Mesodermal cell (in vitro differentiated cells): ENCODE results near the gene UROS. TPM values are rescaled to one million over a fixed set of nuclear protein-coding genes. Genes with fewer than 3 reads are reported as not detected.

ENCODE experiments used
- H3K27ac ChIP-seq: 2 replicates; pipeline ENCODE4 v1.7.0; 2013; ENCODE audit warnings: mild to moderate bottlenecking, low read depth, low read length, moderate library complexity; ENCODE audit not compliant: severe bottlenecking
- H3K36me3 ChIP-seq: 2 replicates; pipeline ENCODE4 v1.7.1; 2013; ENCODE audit warnings: mild to moderate bottlenecking, low read length, moderate library complexity; ENCODE audit not compliant: control insufficient read depth, insufficient read depth
- H3K4me1 ChIP-seq: one replicate; pipeline ENCODE4 v1.7.1; 2013; ENCODE audit warnings: mild to moderate bottlenecking, low read length; ENCODE audit not compliant: insufficient read depth, control insufficient read depth, poor library complexity, severe bottlenecking
- H3K4me3 ChIP-seq: 2 replicates; pipeline ENCODE4 v1.7.0; 2013; ENCODE audit warnings: low read length, control low read depth, mild to moderate bottlenecking; ENCODE audit not compliant: insufficient read depth, poor library complexity, severe bottlenecking; ENCODE audit errors: extremely low read depth
- H3K9me3 ChIP-seq: 2 replicates; pipeline ENCODE4 v1.7.1; 2013; ENCODE audit warnings: mild to moderate bottlenecking, low read length, moderate library complexity; ENCODE audit not compliant: control insufficient read depth
- WGBS, 2 experiments: methylation state at CpG; one replicate each; pipeline ENCODE4 v1.1.5; 2013; ENCODE audit warnings: missing lambda C conversion rate in 2 of 2; ENCODE audit not compliant: insufficient coverage in 2 of 2; 5-methylcytosine and 5-hydroxymethylcytosine counted together
- polyA plus RNA-seq, 2 experiments: library from polyadenylated mRNA; stranded (reverse); fragments of 50-300 nt; gene quantifications; one replicate each; pipeline ENCODE4 v1.2.3, GENCODE V29; 2013

The UROS gene
- 39.8 TPM for polyA plus RNA-seq (2013, experiment 1 of 2)
- 33.5 TPM for polyA plus RNA-seq (2013, experiment 2 of 2)

- Histone ChIP-seq H3K36me3 (peaks cover 26% of the 10 kb centered on the region), H3K4me3 (peak within 1 kb of the TSS; percentile 85), H3K9me3 (no peaks in the 10 kb centered on the region), H3K4me1 (peaks cover 5% of the 10 kb centered on the region), H3K27ac (peak within 1 kb of the TSS; percentile 99)
- WGBS, 2 experiments = 0% methylated on average over 60 to 71 of the region's 74 CpGs
Measured at GRCh38 chr10:125822878-125823662, at the start of gene UROS, which contains the start of gene BCCIP. Gene UROS (minus strand): TSS chr10:125823258. CDS start chr10:125816499, 6,759 bp downstream. Gene BCCIP (plus strand): TSS chr10:125823546. CDS start chr10:125823558, 12 bp downstream.

DNA sequence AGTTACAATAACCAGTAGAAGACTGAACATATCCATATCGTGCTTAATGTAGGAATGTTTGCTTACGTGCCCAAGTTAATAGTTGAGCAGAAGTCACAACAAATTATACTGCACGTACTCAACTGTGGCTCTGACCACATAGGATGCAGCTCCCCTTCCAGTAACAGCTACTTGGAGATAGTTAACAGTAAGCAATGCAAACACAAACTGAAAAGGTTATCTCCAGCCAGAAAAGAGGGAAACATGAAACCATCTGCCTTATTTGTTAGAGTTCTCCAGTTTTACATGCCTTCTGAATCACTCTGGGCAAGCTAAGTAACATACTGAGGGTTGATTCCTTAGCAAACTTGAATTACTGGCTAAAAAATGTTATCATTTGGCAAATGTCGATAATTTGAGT lies 48.3 kb upstream of the UROS start:
- H3K4me3 ChIP-seq = no peak overlapping the region
- no peaks in the 10 kb centered on the region for H3K4me1 ChIP-seq
- WGBS, 2 experiments = 100% methylated on average over 3 of the region's 4 CpGs
- H3K27ac ChIP-seq = no peak overlapping the region
- H3K36me3 ChIP-seq = peaks cover 26% of the 10 kb centered on the region
- H3K9me3 ChIP-seq = peaks cover 9% of the 10 kb centered on the region

DNA sequence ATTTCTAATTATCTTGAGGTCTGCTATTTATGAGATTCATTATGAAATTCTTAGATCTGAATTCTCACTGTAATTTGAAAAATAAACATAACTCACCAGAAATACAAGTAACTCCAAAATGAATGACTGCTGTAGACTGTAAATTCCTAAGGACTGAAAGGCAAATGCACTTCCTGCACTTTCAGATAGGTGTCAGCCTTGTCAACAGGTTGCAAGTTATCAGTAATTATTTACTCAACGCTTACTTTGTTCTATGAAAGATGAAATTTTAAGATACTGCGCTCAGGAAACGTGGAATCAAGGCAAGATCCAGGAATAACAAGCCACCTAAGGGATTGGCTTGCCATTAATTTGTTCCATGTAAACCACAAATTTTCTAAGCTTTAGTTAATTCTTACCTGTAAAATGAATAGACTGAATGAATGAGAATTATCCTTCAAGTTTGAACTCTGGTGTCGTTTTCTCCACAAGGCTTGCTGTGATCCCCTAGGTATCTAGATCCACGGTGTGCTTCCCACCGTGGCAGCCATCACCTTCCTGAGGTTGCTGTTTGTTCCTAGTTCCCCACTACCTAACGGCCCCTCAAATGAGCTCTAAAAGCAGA lies 45.4 kb upstream of the UROS start:
- peaks cover 17% of the 10 kb centered on the region for H3K36me3 ChIP-seq
- 57 to 69% methylated on average over 3 of the region's 7 CpGs for WGBS, 2 experiments
- H3K9me3 ChIP-seq = no peaks in the 10 kb centered on the region
- no peaks in the 10 kb centered on the region for H3K4me1 ChIP-seq
- no peak overlapping the region for H3K4me3 ChIP-seq
- no peak overlapping the region for H3K27ac ChIP-seq

DNA sequence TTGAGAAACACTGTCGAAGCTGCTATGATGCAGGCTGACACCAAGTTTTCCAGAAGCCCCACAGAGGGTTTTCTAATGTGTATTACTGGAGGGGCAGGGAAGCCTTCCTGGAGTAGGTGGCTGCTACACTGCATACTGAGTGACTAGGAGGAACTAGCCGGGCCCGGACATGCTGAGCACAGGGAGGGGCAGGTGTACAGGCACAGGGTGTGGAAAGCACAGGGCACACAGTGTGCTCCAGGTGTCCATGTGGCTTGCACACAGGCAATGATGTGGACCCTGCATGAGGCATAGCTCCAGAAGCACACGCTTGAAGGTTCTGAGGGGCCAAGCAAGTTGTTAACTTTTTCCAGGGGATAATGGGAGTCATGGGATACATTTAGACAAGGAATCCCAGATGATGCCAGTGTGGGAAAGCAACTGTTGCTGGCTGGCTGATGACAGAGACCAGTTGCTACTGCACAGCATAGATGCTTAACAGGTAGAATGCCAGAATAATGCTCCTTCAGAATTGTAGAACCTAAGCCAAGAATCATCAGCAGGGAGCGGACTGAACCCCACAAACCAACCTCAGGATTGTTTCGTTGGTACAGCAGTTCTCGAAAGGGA lies 43.5 kb upstream of the UROS start:
- WGBS, 2 experiments = 90 to 95% methylated on average over 5 to 6 of the region's 7 CpGs
- H3K4me3 ChIP-seq = no peak overlapping the region
- H3K27ac ChIP-seq = no peak overlapping the region
- H3K4me1 ChIP-seq = no peaks in the 10 kb centered on the region
- H3K9me3 ChIP-seq = no peaks in the 10 kb centered on the region
- H3K36me3 ChIP-seq = peaks cover 20% of the 10 kb centered on the region

DNA sequence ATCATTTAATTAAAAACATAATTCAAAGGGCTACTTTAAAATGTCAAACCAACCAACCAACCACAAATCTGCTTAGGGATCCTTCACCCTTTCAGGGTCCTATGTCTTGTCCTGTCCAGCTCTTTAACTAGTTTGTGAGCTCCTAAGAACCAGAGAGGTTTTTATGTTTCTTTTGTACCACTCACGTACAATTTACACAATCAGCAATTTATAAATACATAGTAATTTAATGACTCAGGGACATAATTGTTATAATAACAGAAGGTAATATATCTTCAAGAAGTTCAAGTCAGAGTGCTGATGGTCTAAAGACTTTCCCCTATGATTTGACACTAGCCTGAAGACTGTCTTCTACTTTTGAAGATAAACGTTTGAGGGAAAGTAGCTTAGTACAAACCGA lies 42.1 kb upstream of the UROS start:
- Histone ChIP-seq H3K27ac (no peak overlapping the region), H3K4me3 (no peak overlapping the region), H3K36me3 (peaks cover 23% of the 10 kb centered on the region), H3K4me1 (no peaks in the 10 kb centered on the region), H3K9me3 (no peaks in the 10 kb centered on the region)
- WGBS, 2 experiments = 86 to 96% methylated on average over 2 of the region's 3 CpGs

- H3K4me3 ChIP-seq = no peak overlapping the region
- no peak overlapping the region for H3K27ac ChIP-seq
- H3K4me1 ChIP-seq = no peaks in the 10 kb centered on the region
- WGBS, 2 experiments = no CpG with 5 or more reads among the region's 4 CpGs
- no peaks in the 10 kb centered on the region for H3K9me3 ChIP-seq
- H3K36me3 ChIP-seq = peaks cover 31% of the 10 kb centered on the region
Measured at GRCh38 chr10:125859128-125859817, 36.2 kb upstream of the UROS start.

- WGBS, 2 experiments = 90 to 91% methylated on average over 1 to 2 of the region's 2 CpGs
- no peaks in the 10 kb centered on the region for H3K4me1 ChIP-seq
- no peak overlapping the region for H3K27ac ChIP-seq
- peaks cover 42% of the 10 kb centered on the region for H3K36me3 ChIP-seq
- H3K4me3 ChIP-seq = no peak overlapping the region
- H3K9me3 ChIP-seq = no peaks in the 10 kb centered on the region
Measured at GRCh38 chr10:125857185-125857760, 34.2 kb upstream of the UROS start.

GRCh38 chr10:125852487-125852886 lies 29.4 kb upstream of the UROS start:
- peaks cover 68% of the 10 kb centered on the region for H3K36me3 ChIP-seq
- WGBS, 2 experiments = 98% methylated on average over 5 to 6 of the region's 7 CpGs

GRCh38 chr10:125850766-125851731 lies 28.0 kb upstream of the UROS start:
- Histone ChIP-seq H3K4me1 (no peaks in the 10 kb centered on the region), H3K27ac (no peak overlapping the region), H3K9me3 (no peaks in the 10 kb centered on the region), H3K4me3 (no peak overlapping the region), H3K36me3 (peaks cover 65% of the 10 kb centered on the region)
- WGBS, 2 experiments = 100% methylated on average over 1 of the region's 2 CpGs; no CpG with 5 or more reads in 1 of the 2 experiments

More at GRCh38 chr10:125852487-125852886, 29.4 kb upstream of the UROS start:
- Histone ChIP-seq H3K9me3 (no peaks in the 10 kb centered on the region), H3K4me3 (no peak overlapping the region), H3K27ac (no peak overlapping the region), H3K4me1 (no peaks in the 10 kb centered on the region)
